Fibroblast of the aortic adventitia (primary cell): Measurements from ENCODE around the gene MED27. TPM values are rescaled to one million over a fixed set of nuclear protein-coding genes. Genes with fewer than 3 reads are reported as not detected.

ENCODE experiments used
- DNase-seq: peaks from one replicate; pipeline ENCODE4 v3.0.0-alpha.2; 2010; ENCODE audit warnings: low read depth
- H3K4me3 ChIP-seq: 2 replicates; pipeline ENCODE4 v1.5.1; 2011; ENCODE audit warnings: low read depth, mild to moderate bottlenecking, control low read depth, low read length, moderate library complexity
- CTCF ChIP-seq: IDR thresholded peaks from 2 replicates; pipeline ENCODE4 v1.5.1; 2011; ENCODE audit warnings: mild to moderate bottlenecking, low read length, control low read depth, inconsistent platforms; ENCODE audit not compliant: insufficient read depth
- total RNA-seq: library from RNA; depleted of rRNA; stranded (reverse); fragments of >200 nt; gene quantifications from 2 replicates; pipeline ENCODE4 v1.2.3, GENCODE V29; 2012; ENCODE audit warnings: low replicate concordance

MED27 gene
- total RNA-seq, 1 donor: 29.4 TPM

GRCh38 chr9:131942146-131942720 lies 137.4 kb downstream of the MED27 start:
- DNase-seq: no peak
- no peak overlapping the region for H3K4me3 ChIP-seq
- TF ChIP-seq CTCF: no peak

- H3K4me3 ChIP-seq: no peak overlapping the region
- no peak for TF ChIP-seq CTCF
- DNase-seq: no peak
These were observed 142.2 kb downstream of the MED27 start for GRCh38 chr9:131937451-131937850.

DNA sequence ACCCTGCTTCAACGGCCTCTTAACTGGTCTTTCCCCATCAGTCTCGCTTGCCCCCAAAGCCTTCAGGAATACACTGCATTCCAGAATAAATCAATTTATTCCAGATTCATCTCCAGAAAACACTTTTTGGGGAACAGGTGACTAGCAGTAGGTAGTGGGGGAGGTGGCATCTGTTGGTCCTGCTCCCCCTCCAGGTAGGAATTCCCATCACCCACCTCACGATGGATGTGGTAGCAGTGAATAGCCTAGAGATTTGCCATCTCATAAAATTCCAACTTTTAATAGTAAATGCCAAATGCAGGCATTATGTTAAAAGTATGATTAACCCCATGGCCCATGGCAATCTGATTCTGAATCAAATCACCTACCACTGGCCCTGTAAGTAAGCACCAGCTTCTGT lies 142.7 kb downstream of the MED27 start:
- no peak for DNase-seq
- TF ChIP-seq CTCF: no peak

GRCh38 chr9:131934673-131935072 lies 145.0 kb downstream of the MED27 start:
- no peak for TF ChIP-seq CTCF
- H3K4me3 ChIP-seq: no peak overlapping the region
- DNase-seq: no peak

More for the DNA sequence above, 142.7 kb downstream of the MED27 start:
- H3K4me3 ChIP-seq: no peak overlapping the region

DNA sequence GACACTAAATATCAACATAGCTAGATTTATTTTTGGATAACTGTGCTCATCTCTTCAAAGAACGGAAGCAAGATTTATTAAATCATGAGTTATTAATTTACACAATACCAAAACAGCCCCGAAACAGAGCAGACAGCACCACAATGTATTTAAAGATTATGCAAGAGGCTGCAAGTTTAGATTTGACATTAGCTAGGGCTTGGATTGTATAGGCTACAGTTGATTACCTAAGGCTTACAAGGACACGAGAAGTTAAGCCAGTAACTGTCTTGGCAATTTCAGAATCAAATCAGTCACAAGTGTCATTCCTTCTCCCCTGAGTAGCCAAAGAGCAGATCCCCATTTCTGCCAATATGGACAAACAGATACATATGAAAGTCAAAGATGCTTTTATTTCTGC lies 152.6 kb downstream of the MED27 start:
- TF ChIP-seq CTCF: no peak
- H3K4me3 ChIP-seq: no peak overlapping the region
- DNase-seq: no peak

GRCh38 chr9:131926360-131926922 lies 153.2 kb downstream of the MED27 start:
- TF ChIP-seq CTCF: no peak
- no peak for DNase-seq
- no peak overlapping the region for H3K4me3 ChIP-seq
